SK-MEL-5 (cell line): Measurements from ENCODE around the gene FSD2. TPM values are rescaled to one million over a fixed set of nuclear protein-coding genes. Genes with fewer than 3 reads are reported as not detected.
"Not testable (repeated sequence)": the region's sequence is repeated elsewhere in the genome, so short reads cannot be mapped to it uniquely, and the experiment has no call there.

Experiments
- DNase-seq: peaks from one replicate; pipeline ENCODE4 v3.0.0-alpha.2; 2016; ENCODE audit warnings: low read depth, low spot score
- in situ Hi-C: cut with HindIII; loops from 2 replicates; pipeline ENCODE4 v1.10.0; 2016; ENCODE audit warnings: low sequenced_read_pairs, high pct_unique_total_duplicates, low pct_unique_long_range_greater_than_20kb
- total RNA-seq: library from RNA; depleted of rRNA; stranded (reverse); fragments of >200 nt; shearing (Covaris generic); gene quantifications from 2 replicates; pipeline ENCODE4 v1.2.3, GENCODE V29; 2014

Gene FSD2
- total RNA-seq, 1 experiment from 2014 or later: not detected

DNA sequence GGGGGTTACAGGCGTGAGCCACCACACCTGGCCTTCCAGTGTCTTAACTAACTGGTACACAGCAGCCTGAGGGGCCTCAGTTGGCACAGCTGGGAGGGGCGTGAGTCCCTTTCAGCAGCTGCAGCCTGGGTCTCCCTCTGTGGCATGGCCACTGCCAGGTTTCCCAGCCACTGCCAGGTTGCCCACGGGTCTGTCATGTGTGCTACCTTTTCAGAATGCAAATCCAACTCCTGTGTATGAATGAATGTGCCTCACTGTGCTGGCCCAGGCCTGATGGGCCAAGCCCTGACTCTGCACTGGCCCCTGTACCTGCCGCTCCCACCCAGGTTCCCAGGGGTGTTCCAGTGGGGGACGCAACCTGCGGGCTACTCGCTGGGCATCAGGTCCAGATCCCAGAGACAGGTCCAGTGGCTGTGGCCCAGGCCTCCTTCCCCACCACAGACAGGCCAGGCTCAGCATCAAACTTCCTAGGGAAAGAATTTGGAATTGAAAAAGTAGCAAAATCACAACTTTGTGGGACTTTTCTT, 29.6 kb upstream of the FSD2 start:
- in situ Hi-C loops: no loop called here
- DNase-seq: no peak

DNA sequence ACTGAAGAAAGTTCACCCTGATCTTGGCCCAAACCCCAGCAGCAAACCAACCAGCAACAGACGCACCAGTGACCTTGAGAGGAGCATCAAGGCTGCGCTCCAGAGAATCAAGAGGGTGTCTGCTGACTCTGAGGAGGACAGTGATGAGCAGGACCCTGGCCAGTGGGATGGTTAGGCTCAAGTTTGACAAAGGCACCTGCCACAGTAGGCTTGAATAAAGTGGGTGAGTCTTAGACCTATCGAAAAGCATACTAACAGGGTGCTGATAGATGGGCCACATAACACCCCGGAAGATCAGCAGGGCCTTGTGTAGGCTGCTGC, 27.5 kb upstream of the FSD2 start:
- in situ Hi-C loops: no loop called here
- no peak for DNase-seq

DNA sequence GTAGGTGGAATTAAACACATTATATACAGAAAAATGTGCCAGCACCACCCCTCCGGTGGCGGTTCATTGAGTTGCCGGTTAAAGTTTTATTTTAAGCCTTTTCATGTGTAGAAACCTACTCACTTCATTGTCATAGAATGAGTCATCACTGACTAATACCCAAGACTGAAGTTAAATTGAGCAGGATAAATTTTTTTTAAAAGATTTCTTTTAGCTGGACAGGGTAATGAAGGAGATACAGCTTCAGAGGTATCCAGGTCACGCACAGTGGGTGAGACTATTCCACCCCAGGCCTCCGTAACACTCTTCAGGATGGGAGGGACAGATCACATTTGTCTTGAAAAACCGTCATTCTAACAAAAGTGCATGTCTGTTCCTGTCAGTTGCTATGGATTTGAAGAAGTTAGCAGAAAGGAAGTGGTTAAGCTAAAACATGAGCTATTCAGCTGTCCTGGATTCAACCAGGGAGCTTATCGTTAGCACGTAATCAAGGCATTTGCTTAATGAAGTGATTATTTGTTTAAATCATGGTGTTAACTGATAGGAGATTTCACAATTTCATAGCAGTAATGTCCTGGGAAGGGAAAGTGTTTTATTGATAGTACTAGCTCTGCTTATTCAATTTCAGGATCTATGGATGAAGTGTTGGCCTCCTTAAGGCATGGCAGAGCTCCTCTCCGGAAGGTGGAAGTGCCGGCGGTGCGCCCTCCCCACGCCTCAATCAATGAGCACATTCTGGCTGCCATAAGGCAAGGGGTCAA, 26.9 kb upstream of the FSD2 start:
- in situ Hi-C loops: no loop called here
- no peak for DNase-seq

DNA sequence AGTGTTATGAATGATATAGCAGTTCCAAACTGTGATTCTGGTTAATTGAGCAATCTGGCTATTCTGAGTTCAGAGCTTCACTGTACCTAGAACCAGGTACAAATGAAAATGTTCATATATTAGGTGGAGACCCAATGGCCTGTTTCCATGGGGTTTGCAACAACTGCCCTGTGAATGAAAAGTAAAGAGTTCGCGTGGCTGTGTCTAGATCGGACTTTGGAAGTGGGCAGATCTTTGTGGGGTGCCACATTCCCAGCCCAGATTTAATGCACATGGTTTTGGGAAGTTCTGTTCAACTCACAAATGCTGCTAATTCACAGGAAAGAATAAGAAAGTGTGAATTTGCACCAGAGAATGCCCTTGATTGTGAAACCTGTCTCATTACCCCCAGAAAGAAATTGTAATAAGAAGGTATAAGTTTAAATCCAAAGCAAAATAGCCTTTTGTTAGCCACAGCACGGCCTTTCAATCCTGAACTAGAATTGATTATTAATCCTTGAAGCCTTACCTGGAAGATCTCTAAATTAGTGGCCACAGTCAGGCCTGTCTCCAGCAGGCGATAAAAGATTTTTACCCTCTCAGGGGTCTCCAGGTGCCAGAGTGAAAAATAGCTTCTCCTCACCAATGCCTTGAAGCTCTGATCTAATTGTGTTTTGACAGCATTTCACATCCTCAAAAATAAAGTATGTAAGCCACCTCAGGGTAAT, 26.2 kb upstream of the FSD2 start:
- in situ Hi-C loops: no loop called here
- DNase-seq: no peak

DNA sequence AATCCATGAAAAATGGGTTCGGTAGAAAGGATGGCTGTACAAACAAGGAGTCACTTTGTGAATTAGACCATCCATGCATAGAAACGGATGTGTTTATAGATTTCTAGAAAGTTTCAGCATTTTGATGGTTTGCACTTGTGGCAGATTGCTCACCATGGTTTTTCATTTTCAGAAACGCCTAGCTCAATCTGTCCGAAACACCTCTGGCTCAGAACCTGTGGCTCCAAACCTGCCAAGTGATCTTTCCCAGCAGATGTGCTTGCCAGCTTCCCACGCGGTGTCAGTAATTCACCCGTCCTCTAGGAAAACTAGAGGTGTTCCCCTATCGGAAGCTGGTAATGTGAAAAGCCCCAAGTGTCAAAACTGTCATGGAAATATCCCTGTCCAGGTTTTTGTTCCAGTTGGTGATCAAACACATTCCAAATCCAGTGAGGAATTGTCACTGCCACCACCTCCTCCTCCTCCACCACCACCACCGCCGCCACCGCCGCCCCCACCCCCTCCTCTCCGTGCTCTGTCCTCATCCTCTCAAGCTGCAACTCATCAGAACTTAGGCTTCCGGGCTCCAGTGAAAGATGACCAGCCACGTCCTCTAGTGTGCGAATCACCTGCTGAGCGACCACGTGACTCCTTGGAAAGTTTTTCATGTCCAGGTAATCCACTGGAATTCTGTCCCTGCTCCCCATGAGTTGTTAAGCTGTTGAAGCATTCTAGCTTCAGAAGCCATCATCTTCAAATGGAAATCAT, 24.7 kb upstream of the FSD2 start:
- in situ Hi-C loops: no loop called here
- DNase-seq: no peak

DNA sequence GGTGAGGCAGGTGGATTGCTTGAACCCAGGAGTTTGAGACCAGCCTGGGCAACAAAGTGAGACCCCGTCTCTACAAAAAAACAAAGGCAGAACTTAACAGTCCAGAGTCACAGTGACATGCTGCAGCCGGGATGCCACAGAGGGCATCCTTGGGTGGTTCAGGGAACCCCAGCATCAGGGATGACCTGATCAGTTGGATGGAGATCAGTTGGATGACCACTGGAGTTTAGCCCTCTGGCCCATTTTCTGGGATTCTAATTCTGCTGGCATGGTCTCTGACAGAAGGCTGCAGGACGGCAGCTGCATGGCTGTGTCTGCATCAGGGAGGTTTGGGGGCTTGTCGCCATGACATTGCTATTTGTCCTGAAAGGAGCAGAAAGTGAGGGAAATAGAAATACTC, 23.4 kb upstream of the FSD2 start:
- DNase-seq: no peak
- in situ Hi-C loops: no loop called here

DNA sequence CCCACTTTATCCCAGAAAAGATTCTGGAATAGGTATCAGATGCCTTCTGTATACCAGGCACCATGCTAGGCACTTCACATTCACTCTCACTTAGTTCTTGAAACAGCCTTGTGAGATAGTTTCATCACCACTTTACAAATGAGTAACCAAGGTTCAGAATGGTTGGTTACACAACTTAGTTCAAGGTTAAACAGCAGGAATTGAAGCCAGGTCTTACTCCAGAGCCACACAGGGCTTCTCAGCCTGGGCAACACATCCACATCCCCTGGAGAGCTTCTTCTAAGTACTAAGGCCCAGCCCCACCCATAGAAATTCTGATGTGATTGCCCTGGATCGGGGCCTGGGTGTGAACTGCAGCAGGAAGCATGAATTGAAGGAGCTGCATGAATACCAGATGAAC, 22.2 kb upstream of the FSD2 start:
- in situ Hi-C loops: no loop called here
- no peak for DNase-seq

DNA sequence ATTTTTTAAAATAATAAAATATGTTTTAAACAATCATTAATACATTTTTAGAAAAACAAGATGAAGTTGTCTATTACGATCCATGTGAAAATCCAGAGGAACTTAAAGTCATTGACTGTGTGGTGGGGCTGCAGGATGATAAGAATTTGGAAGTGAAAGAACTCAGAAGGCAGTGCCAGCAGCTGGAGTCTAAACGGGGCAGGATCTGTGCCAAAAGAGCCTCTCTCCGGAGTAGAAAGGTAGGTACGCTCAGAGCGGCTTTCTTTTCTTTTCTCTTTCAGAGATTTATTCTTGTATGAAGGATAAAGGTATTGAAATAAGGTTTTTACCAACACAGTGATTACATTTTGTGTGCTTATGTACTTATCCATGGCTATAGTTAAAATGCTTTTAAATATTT, 17.2 kb upstream of the FSD2 start:
- in situ Hi-C loops: no loop called here
- no peak for DNase-seq

DNA sequence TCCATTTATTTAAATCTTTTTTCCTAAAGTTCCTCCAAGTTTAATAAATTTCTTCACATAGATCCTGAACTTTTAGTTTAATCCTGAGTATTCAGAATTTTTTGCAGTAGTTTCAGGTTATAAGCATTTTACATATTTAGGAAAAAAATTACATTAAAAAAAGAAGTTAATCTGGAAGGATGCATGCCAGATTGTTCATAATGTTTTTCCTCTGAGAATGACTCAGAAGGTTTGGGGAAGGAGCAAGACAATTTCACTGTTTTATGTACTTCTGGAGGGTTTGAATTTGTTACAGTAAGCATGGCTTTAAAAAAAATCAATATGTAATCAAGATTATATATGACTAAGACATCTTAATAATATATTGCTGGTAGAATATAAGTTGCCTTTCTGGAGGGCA, 16.0 kb upstream of the FSD2 start:
- DNase-seq, in situ Hi-C loops: not testable (repeated sequence)

DNA sequence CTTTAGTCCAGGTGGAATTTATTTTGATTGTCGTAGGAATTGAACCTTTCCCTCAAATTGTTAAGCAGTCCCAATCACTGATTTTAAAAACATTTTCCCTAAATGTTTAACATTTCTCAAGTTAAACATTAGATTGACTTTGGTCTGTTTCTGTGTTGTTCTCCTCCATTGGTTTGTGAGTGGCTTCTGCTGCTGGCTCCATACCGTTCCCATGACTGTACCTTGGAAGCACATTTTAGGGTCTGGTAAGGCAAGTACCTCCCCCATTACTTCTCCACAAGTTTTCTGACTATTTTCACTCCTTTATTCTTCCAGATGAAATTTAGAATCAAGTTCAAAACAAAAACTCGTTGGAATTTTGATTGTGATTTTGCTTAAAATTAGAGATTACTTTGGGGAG, 15.5 kb upstream of the FSD2 start:
- DNase-seq, in situ Hi-C loops: not testable (repeated sequence)

DNA sequence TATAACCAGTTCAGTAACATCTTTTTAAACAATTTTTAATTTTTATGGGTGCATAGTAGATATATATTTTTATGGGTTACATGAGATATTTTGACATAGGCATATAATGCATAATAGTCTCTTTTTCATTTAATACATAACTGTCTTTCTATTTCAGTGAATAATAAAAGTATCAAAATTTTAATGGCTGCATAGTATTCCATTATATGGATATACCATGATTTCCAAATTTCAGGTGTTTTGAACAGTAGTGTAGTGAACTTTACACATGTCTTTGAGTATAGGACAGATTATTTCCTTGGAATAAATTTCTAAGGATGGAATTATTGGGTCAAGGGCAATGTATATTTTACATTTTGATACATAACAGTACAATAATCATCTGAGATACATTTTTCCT, 14.3 kb upstream of the FSD2 start:
- in situ Hi-C loops: no loop called here
- no peak for DNase-seq

DNA sequence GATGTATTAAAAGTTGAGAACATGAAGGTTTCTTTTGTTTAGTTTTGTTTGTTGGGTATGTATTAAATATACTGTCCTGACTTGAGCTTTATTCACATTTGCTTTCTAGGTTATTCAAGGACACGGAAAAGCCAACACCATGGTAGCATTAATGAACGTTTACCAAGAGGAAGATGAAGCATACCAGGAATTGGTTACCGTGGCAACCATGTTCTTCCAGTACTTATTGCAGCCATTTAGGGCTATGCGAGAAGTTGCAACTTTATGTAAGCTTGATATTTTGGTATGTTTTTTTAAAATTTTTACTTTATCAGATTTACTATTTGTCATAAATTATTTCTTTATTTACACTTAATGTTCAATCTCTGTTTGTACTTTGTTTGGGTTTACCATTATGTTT, 7.1 kb upstream of the FSD2 start:
- no peak for DNase-seq
- in situ Hi-C loops: no loop called here

DNA sequence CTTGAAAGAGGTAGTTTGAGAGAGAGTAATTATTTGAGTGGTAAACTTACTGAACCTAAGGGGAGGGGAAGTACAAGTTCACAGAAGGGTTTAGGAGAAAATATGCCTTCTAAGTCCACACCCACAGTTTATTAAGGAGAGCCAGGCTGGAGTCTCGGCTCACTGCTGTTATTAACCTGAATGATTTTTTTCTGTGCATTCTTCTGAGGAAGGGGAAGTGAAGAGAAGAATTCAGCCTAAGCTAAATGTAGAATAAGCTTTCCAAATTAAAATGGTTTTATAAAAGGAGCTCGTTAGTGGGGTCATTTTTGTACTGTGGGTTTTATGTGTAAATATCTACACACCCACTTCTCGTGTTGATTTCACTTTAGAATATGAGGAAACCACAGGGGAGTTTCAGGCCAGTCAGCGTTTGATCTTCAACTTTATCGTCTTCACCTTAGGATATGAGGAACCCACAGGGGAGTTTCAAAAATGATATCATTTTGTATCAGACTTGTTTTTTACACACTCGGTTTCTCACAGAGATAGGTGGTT, 5.1 kb upstream of the FSD2 start:
- in situ Hi-C loops: no loop called here
- no peak for DNase-seq

DNA sequence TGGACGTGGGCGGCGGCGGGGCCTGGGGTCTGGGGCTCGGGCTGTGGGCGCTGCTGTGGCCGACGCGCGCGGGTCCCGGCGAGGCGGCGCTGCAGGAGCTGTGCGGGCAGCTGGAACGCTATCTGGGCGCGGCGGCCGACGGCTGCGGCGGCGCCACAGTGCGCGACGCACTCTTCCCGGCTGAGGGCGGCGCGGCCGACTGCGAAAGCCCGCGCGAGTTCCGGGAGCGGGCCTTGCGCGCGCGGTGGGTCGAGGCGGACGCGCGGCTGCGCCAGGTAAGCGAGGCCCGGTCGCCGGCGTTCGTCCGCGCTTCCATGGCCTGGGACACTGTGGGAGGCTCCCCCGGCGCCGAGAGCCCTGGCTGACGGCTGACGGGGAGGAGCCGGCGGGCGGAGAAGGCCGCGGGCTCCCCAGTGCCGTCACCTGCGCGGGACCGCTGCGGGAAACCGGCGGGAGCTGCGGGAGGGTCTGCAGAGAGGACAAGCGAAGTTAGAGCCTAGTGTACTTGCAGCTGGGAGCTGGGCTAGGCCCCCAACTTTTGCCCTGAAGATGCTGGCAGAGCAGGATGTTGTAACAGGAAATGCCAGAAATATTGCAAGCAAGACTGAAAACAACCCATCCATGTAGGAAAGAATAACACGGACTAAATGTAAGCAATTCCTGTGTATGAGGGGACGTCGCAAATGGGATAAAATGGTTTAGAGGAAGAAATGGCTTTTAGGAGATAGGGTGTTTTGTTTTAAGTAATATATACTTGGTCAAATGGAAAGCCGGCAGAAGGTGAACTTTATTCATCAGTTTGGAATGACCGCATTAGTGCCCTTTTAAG, 4.4 kb upstream of the FSD2 start:
- in situ Hi-C loops: no loop called here

DNA sequence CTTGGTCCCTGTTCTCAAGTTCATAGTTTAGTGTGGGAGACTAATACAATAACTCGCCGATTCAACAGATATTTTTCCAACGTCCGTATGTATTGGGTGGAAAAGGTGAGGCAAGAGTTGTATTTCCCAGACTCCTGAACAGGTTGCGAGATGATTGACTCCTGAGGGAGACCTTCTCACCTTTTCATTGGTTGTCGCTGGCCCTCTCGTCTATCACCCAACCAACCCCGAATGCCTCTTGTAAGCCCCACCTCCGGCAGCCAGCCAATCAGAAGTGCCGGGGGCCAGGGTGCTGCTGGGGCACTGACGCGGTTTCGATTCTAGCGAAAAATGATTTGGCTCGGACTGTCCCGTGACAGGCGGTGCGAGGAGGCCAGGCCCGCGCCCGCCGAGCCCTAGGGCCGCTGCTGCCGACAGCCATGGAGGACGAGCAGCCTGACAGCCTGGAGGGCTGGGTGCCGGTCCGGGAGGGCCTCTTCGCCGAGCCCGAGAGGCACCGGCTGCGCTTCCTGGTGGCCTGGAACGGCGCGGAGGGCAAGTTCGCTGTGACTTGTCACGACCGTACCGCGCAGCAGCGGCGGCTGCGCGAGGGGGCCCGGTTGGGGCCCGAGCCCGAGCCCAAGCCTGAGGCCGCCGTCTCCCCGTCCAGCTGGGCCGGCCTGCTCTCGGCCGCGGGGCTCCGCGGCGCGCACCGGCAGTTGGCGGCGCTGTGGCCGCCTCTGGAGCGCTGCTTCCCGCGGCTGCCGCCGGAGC, 3.6 kb upstream of the FSD2 start, which contains the start of gene WHAMM:
TSS of gene WHAMM (plus strand) at position 321 of the 753 bp plus-strand sequence. CDS start at position 420, 99 bp downstream.
- in situ Hi-C loops: no loop called here
- peak; percentile 99 for DNase-seq

More for the DNA sequence above, 4.4 kb upstream of the FSD2 start:
- DNase-seq: peak; percentile 34

DNA sequence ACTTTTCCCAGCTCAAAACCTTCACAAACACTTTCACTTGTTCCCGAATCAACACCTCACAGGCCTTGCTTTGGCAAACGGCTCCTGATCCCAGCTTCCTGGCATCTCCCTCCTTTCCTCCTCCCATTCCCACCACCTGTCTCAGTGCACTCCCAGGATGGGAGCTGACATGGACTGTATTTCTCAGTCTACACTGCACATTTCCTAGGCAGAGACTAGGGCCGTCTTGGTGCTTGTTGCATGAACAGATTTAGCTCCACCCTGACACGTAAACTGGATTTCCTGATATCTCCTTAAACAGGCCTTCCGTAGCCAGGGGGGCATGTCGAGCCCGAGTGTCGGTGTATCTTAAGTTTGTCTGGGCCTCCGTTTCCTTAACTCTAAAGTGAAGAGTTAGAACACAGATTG, 2.8 kb upstream of the FSD2 start:
- no peak for DNase-seq
- in situ Hi-C loops: no loop called here
